SU-DHL-6 (cell line): Measurements from ENCODE around the gene ITGB7.

ENCODE experiments used
- H2AFZ ChIP-seq: fragments of 200-600 bp; sonication (generic); 2 replicates; pipeline ENCODE4 v1.6.1; 2014; ENCODE audit warnings: low read depth, mild to moderate bottlenecking, moderate library complexity, mixed read lengths, antibody characterized with exemption, low read length; ENCODE audit not compliant: severe bottlenecking
- H3F3A ChIP-seq: fragments of 200-600 bp; shearing (Covaris generic); 2 replicates; pipeline ENCODE4 v1.6.0; 2016; ENCODE audit warnings: antibody characterized with exemption, mild to moderate bottlenecking; ENCODE audit not compliant: insufficient read depth
- H3K27ac ChIP-seq: fragments of 200-600 bp; sonication (generic); 2 replicates; pipeline ENCODE4 v1.5.1; 2016; ENCODE audit warnings: low read depth, mild to moderate bottlenecking, low read length, moderate library complexity, mixed read lengths
- H3K27me3 ChIP-seq: fragments of 200-600 bp; sonication (generic), shearing (Covaris generic); 2 replicates; pipeline ENCODE4 v1.6.0; 2014; ENCODE audit warnings: mild to moderate bottlenecking, low read length
- H3K36me3 ChIP-seq: fragments of 200-600 bp; sonication (generic); 2 replicates; pipeline ENCODE4 v1.6.1; 2014; ENCODE audit warnings: mild to moderate bottlenecking, low read length, mixed read lengths
- H3K4me2 ChIP-seq: fragments of 300-600, 200-600 bp; shearing (Covaris generic), sonication (generic); 2 replicates; pipeline ENCODE4 v1.6.0; 2014; ENCODE audit warnings: low read length, low read depth, mild to moderate bottlenecking; ENCODE audit not compliant: poor library complexity, severe bottlenecking
- H3K4me3 ChIP-seq: fragments of 200-600 bp; sonication (generic); 2 replicates; pipeline ENCODE4 v1.5.1; 2014; ENCODE audit warnings: antibody characterized with exemption, low read length, mild to moderate bottlenecking, mixed read lengths; ENCODE audit not compliant: insufficient read depth, poor library complexity, severe bottlenecking
- H3K79me2 ChIP-seq: fragments of 200-600 bp; sonication (generic); 2 replicates; pipeline ENCODE4 v1.6.1; 2014; ENCODE audit warnings: mild to moderate bottlenecking, low read length, moderate library complexity; ENCODE audit not compliant: insufficient read depth
- H3K9ac ChIP-seq: fragments of 200-600 bp; sonication (generic); 2 replicates; pipeline ENCODE4 v1.7.0; 2014; ENCODE audit warnings: mild to moderate bottlenecking, low read length
- H3K9me2 ChIP-seq: fragments of 200-600 bp; sonication (generic); replicated peaks from 2 replicates; pipeline ENCODE4 v1.6.1; 2014; ENCODE audit warnings: low read length; ENCODE audit not compliant: insufficient read depth
- H3K9me3 ChIP-seq: fragments of 200-600 bp; sonication (generic); 2 replicates; pipeline ENCODE4 v1.6.1; 2014; ENCODE audit warnings: low read length, mixed read lengths; ENCODE audit not compliant: insufficient read depth
- H4K20me1 ChIP-seq: fragments of 200-600 bp; sonication (generic); 2 replicates; pipeline ENCODE4 v1.6.1; 2014; ENCODE audit warnings: low read depth, mild to moderate bottlenecking, antibody characterized with exemption, low read length, moderate library complexity, mixed read lengths
- EZH2phosphoT487 ChIP-seq: fragments of 200-600 bp; sonication (generic), shearing (Covaris generic); conservative IDR thresholded peaks from 2 replicates; pipeline ENCODE4 v1.6.1; 2018; ENCODE audit warnings: mild to moderate bottlenecking, antibody characterized with exemption, low read length, moderate library complexity, mixed read lengths
- TF ChIP-seq, protein P1 (sequence below): fragments of 200-600 bp; sonication (generic); IDR thresholded peaks from one replicate; pipeline ENCODE4 v1.5.1; 2017; ENCODE audit warnings: antibody characterized with exemption, mild to moderate bottlenecking, low read length, moderate library complexity; ENCODE audit not compliant: insufficient read depth, poor library complexity, severe bottlenecking

ITGB7 gene

DNA sequence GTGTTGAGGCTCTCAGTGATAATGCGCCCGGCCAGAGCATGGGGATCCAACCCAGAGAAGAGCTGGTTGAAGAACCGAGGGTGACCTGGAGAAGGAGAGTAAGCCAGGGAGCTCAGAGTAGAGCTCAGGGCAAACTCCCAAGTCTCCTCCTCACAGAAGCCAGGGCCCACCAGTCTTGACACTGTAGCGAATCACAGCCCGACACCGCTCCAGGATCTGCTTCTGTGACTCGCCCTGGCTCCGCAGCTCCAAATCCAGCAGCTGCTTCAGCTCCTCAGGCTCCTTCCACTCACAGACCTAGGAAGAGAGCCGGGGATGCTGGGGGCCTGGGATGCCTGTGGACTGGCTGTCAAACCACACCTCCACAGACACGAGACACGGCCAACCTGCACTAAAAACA is 34.7 kb downstream of the ITGB7 start:
- Histone ChIP-seq H3K36me3 (no peaks in the 10 kb centered on the region), H3K27ac (no peak overlapping the region), H3K27me3 (no peaks in the 10 kb centered on the region), H3K79me2 (no peaks in the 10 kb centered on the region), H3F3A (no peaks in the 10 kb centered on the region; the same call in 1 of the 2 replicates), H3K9me2 (no peaks in the 10 kb centered on the region), H4K20me1 (no peaks in the 10 kb centered on the region), H3K9ac (no peak overlapping the region), H3K4me3 (no peak overlapping the region), H2AFZ (no peak overlapping the region), H3K4me2 (no peak overlapping the region), H3K9me3 (no peaks in the 10 kb centered on the region)
- TF ChIP-seq EZH2phosphoT487: no peak
- TF ChIP-seq, protein P1, sequence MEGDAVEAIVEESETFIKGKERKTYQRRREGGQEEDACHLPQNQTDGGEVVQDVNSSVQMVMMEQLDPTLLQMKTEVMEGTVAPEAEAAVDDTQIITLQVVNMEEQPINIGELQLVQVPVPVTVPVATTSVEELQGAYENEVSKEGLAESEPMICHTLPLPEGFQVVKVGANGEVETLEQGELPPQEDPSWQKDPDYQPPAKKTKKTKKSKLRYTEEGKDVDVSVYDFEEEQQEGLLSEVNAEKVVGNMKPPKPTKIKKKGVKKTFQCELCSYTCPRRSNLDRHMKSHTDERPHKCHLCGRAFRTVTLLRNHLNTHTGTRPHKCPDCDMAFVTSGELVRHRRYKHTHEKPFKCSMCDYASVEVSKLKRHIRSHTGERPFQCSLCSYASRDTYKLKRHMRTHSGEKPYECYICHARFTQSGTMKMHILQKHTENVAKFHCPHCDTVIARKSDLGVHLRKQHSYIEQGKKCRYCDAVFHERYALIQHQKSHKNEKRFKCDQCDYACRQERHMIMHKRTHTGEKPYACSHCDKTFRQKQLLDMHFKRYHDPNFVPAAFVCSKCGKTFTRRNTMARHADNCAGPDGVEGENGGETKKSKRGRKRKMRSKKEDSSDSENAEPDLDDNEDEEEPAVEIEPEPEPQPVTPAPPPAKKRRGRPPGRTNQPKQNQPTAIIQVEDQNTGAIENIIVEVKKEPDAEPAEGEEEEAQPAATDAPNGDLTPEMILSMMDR: no peak

DNA sequence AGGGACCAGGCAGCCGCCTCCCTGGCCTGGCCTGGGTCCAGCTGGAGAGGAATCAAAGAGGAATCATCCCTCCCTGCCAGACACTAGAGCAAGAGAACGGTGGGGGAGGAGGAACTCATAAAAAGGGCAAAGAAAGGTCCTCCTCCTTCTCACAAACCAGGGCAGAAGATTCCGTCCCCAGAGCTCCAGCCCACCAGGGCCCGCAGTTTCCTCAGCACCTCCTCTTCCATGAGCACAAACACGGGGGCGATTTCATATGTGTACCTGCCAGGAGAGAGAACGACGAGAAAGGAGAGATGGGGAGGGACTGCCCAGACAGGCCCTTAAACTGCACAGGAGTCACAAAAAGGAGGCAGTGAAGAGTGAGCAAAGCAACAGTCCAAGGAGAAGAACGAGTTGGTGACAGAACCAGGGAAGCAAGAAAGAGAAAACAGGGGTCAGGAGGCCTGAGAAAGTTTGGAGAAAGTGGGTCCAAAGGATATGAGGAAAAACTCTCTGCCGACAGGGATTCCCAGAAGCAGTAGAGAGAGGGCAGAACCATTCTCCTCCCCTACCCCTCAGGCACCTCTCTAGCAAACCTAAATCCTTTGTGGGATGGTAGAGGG is 35.2 kb downstream of the ITGB7 start:
- H3K4me3 ChIP-seq: no peak overlapping the region

DNA sequence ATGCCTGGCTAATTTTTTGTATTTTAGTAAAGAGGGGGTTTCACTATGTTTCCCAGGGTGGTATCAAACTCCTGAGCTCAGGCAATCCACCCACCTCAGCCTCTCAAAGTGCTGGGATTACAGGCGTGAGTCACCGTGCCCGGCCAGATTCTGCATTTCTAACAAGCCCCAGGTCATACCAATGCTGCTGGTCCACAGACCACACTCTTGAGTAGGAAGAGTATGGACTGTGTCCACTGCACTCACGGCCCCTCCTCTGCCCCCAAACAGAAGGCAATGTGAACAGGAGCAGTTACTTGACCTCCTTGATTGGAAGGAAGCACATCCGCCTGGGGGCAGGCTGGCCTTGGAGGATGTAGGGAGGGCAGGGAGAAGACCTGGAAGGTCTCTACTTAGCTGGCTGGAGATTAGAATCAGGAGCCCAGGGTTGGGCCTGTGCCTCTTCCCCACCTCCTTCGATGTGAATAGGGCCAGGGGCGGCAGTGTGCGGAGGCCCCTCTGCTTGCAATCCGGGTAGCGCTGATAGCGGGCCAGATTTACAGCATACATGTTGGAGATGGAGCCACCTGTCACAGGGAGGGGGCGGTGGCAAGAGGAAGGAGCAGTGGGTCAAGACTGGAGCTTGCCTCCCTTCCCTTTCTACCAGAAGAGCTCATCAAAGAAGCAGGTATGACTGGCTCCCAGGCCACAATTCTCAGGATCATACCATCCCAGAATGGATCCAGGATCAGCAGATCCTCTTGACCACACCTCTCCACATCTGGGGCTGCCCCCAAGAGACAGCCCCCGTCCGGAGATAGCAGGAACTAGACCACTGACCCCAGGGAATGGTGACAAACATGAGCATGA is 36.0 kb downstream of the ITGB7 start:
- H3K36me3 ChIP-seq: no peaks in the 10 kb centered on the region
- no peak overlapping the region for H2AFZ ChIP-seq
- H3K9me3 ChIP-seq: no peaks in the 10 kb centered on the region
- no peak overlapping the region for H3K4me3 ChIP-seq
- no peaks in the 10 kb centered on the region for H4K20me1 ChIP-seq
- TF ChIP-seq, protein P1: no peak
- TF ChIP-seq EZH2phosphoT487: no peak
- H3K9ac ChIP-seq: no peak overlapping the region
- no peaks in the 10 kb centered on the region for H3K27me3 ChIP-seq
- no peak overlapping the region for H3K27ac ChIP-seq
- H3K4me2 ChIP-seq: no peak overlapping the region
- no peaks in the 10 kb centered on the region for H3K79me2 ChIP-seq
- no peaks in the 10 kb centered on the region for H3K9me2 ChIP-seq
- H3F3A ChIP-seq: no peaks in the 10 kb centered on the region

More for the DNA sequence above, 35.2 kb downstream of the ITGB7 start:
- no peak overlapping the region for H3K27ac ChIP-seq
- no peaks in the 10 kb centered on the region for H3K79me2 ChIP-seq
- H3K36me3 ChIP-seq: no peaks in the 10 kb centered on the region
- H3K9ac ChIP-seq: no peak overlapping the region
- no peak overlapping the region for H2AFZ ChIP-seq
- no peak overlapping the region for H3K4me2 ChIP-seq
- H3K27me3 ChIP-seq: no peaks in the 10 kb centered on the region
- no peaks in the 10 kb centered on the region for H3K9me3 ChIP-seq
- H3K9me2 ChIP-seq: no peaks in the 10 kb centered on the region
- H3F3A ChIP-seq: no peaks in the 10 kb centered on the region
- no peaks in the 10 kb centered on the region for H4K20me1 ChIP-seq
- no peak for TF ChIP-seq EZH2phosphoT487
- TF ChIP-seq, protein P1: no peak
